ENCODE measurements around the gene UNC80.

DNA sequence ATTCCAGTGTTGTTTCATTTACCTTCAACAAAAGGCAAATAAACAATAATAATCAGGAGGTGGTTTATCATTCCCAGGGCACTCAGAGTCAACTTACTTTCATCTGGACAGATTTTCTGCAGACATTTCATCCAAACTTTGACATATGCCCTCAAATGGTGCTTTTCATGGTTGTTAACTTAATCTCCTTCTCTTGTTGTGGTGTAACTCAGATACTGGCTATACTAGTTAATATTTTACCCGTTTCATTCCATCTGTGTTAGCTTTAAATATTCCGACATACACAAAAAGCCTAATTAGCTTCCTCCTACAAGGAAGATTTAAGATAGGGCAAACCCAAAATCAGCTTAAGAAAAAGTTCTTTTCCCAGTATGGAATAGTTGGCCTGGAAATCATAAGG, 186.4 kb downstream of the UNC80 start:
- TF ChIP-seq LEF1 (IDR thresholded peaks at IDR 0.05; ENCODE audit: borderline replicate concordance) (no peak), SP1 (IDR thresholded peaks at IDR 0.05) (no peak), FOXK2 (IDR thresholded peaks at IDR 0.05) (no peak), BHLHE40 (IDR thresholded peaks at IDR 0.05; ENCODE audit: borderline replicate concordance) (no peak), TARDBP (IDR thresholded peaks at IDR 0.05) (no peak), ELF4 (IDR thresholded peaks at IDR 0.05) (no peak), SUZ12 (IDR thresholded peaks at IDR 0.05) (no peak), FOXM1 (IDR thresholded peaks at IDR 0.05; ENCODE audit: borderline replicate concordance) (no peak), NFRKB (IDR thresholded peaks at IDR 0.05) (no peak), HDGF (IDR thresholded peaks at IDR 0.05; ENCODE audit: borderline replicate concordance) (no peak), CTBP1 (IDR thresholded peaks at IDR 0.05; ENCODE audit: borderline replicate concordance) (no peak), FOXA1 (IDR thresholded peaks at IDR 0.05) (no peak)

Data from HEK293T (cell line).